HepG2 (cell line): ENCODE results near the gene ZXDC. TPM values are rescaled to one million over a fixed set of nuclear protein-coding genes. Genes with fewer than 3 reads are reported as not detected.
A peak's percentile ranks its signal among the peaks of the same experiment; 100 is the strongest.

Experiments used
- AGO2 ChIP-seq: fragments of 200-400 bp; formaldehyde crosslinking; optimal IDR thresholded peaks from 2 replicates; pipeline ENCODE3; 2017; ENCODE audit warnings: mild to moderate bottlenecking, low read depth, low read length, moderate library complexity
- ATRX ChIP-seq: sonication (generic); formaldehyde crosslinking; IDR thresholded peaks from 2 replicates; pipeline ENCODE4 v1.4.0; 2020; ENCODE audit warnings: missing genetic modification reagents, borderline replicate concordance
- BCLAF1 ChIP-seq: fragments of 450-650 bp; IDR thresholded peaks from 2 replicates; pipeline ENCODE4 v1.6.1; 2017; ENCODE audit warnings: mild to moderate bottlenecking
- BRF2 ChIP-seq: sonication (generic); formaldehyde crosslinking; IDR thresholded peaks from 2 replicates; pipeline ENCODE4 v1.8.1; 2022; ENCODE audit warnings: mild to moderate bottlenecking, missing genetic modification reagents
- FLYWCH1 ChIP-seq: sonication (generic); formaldehyde crosslinking; IDR thresholded peaks from 2 replicates; pipeline ENCODE4 v1.8.1; 2023; ENCODE audit warnings: mild to moderate bottlenecking, missing genetic modification reagents
- MAZ ChIP-seq, 2 experiments: sonication (generic) in 1 of 2; formaldehyde crosslinking in 1 of 2; IDR thresholded peaks; 2 replicates each; pipeline versions ENCODE4 v1.5.0 to v1.6.1; 2012 to 2020; ENCODE audit warnings: low read depth in 2 of 2, mild to moderate bottlenecking in 2 of 2, borderline replicate concordance in 1 of 2, improper control_type of control experiment in 1 of 2, low read length in 1 of 2, missing genetic modification reagents in 1 of 2, moderate library complexity in 1 of 2
- POGK ChIP-seq: sonication (generic); formaldehyde crosslinking; conservative IDR thresholded peaks from 2 replicates; pipeline ENCODE4 v1.8.0; 2022; ENCODE audit warnings: mild to moderate bottlenecking, moderate library complexity, missing genetic modification reagents
- SMARCE1 ChIP-seq: fragments of 450-650 bp; IDR thresholded peaks from 2 replicates; pipeline ENCODE4 v1.6.1; 2017; ENCODE audit warnings: borderline replicate concordance
- TMF1 ChIP-seq: sonication (generic); formaldehyde crosslinking; IDR thresholded peaks from 2 replicates; pipeline ENCODE4 v1.8.1; 2022; ENCODE audit warnings: low read depth, missing genetic modification reagents
- ZNF33B ChIP-seq: sonication (generic); formaldehyde crosslinking; IDR thresholded peaks from 2 replicates; pipeline ENCODE4 v1.5.1; 2020; ENCODE audit warnings: mild to moderate bottlenecking, missing genetic modification reagents
- ZNF547 ChIP-seq: sonication (generic); formaldehyde crosslinking; IDR thresholded peaks from 2 replicates; pipeline ENCODE4 v1.5.1; 2020; ENCODE audit warnings: mild to moderate bottlenecking, missing genetic modification reagents
- ZNF7 ChIP-seq: IDR thresholded peaks from 2 replicates; pipeline ENCODE4 v1.6.1; 2016; ENCODE audit warnings: missing biosample characterization, missing genetic modification reagents
- polyA plus RNA-seq, 8 experiments: library from polyadenylated mRNA; depleted of rRNA in 3 of 8; stranded (reverse) in 7 of 8; unstranded in 1 of 8; fragments of >200 nt; fragmentation: Illumina TruSeq in 4 of 8; extraction: Trizol in 4 of 8; gene quantifications; 2 replicates each; pipeline versions ENCODE4 v1.2.1 to v1.2.3, GENCODE V29; 2011 to 2016; ENCODE audit warnings: low read depth in 4 of 8, missing spikeins in 1 of 8, mixed read lengths in 1 of 8; ENCODE audit not compliant: insufficient read depth in 1 of 8
- total RNA-seq, 5 experiments: library from RNA; depleted of rRNA; stranded (reverse); fragments of >200 nt; fragmentation: Illumina TruSeq; extraction: Trizol; gene quantifications; 2 replicates each; pipeline ENCODE4 v1.2.3, GENCODE V29; 2016; ENCODE audit warnings: low read depth in 1 of 5
- TF ChIP-seq, protein P1 (sequence below): sonication (generic); formaldehyde crosslinking; IDR thresholded peaks from 2 replicates; pipeline ENCODE4 v1.5.1; 2020; ENCODE audit warnings: mild to moderate bottlenecking, missing genetic modification reagents, moderate library complexity
- TF ChIP-seq, protein P2 (sequence below): sonication (generic); formaldehyde crosslinking; IDR thresholded peaks from 2 replicates; pipeline ENCODE4 v1.4.0; 2020; ENCODE audit warnings: missing genetic modification reagents
- TF ChIP-seq, protein P3 (sequence below): IDR thresholded peaks from 2 replicates; pipeline ENCODE4 v1.6.1; 2012; ENCODE audit warnings: inconsistent platforms

ZXDC gene
- total and polyA plus RNA-seq, 2 of the 13 experiments (the other 11 are each of a cell fraction or from before 2014, with no cell fraction given) = 17.6 to 21.2 TPM

GRCh38 chr3:126481808-126482502 lies 6.3 kb upstream of the ZXDC start (continued):
- no peak for TF ChIP-seq ATRX (CRISPR knock-in tag)
- no peak for TF ChIP-seq POGK (CRISPR knock-in tag)
- no peak for TF ChIP-seq BCLAF1
- no peak for TF ChIP-seq BRF2 (CRISPR knock-in tag)
- TF ChIP-seq SMARCE1 = no peak
- TF ChIP-seq ZNF33B (CRISPR knock-in tag) = no peak
- TF ChIP-seq ZNF547 (CRISPR knock-in tag) = no peak
- TF ChIP-seq FLYWCH1 = no peak
- TF ChIP-seq AGO2 = no peak
- TF ChIP-seq, protein P1, sequence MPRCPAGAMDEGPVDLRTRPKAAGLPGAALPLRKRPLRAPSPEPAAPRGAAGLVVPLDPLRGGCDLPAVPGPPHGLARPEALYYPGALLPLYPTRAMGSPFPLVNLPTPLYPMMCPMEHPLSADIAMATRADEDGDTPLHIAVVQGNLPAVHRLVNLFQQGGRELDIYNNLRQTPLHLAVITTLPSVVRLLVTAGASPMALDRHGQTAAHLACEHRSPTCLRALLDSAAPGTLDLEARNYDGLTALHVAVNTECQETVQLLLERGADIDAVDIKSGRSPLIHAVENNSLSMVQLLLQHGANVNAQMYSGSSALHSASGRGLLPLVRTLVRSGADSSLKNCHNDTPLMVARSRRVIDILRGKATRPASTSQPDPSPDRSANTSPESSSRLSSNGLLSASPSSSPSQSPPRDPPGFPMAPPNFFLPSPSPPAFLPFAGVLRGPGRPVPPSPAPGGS (CRISPR knock-in tag) = no peak
- TF ChIP-seq MAZ (IDR thresholded peaks at IDR 0.05; ENCODE audit: borderline replicate concordance, low read depth, low read length) = no peak
- peak; percentile 43; the same call in 1 of the 2 replicates for TF ChIP-seq MAZ (CRISPR knock-in tag; IDR thresholded peaks at IDR 0.05; ENCODE audit: low read depth)
- TF ChIP-seq ZNF7 (CRISPR knock-in tag) = no peak
- no peak for TF ChIP-seq TMF1 (CRISPR knock-in tag)
- TF ChIP-seq, protein P2, sequence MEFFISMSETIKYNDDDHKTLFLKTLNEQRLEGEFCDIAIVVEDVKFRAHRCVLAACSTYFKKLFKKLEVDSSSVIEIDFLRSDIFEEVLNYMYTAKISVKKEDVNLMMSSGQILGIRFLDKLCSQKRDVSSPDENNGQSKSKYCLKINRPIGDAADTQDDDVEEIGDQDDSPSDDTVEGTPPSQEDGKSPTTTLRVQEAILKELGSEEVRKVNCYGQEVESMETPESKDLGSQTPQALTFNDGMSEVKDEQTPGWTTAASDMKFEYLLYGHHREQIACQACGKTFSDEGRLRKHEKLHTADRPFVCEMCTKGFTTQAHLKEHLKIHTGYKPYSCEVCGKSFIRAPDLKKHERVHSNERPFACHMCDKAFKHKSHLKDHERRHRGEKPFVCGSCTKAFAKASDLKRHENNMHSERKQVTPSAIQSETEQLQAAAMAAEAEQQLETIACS (CRISPR knock-in tag) = no peak
- TF ChIP-seq, protein P3, sequence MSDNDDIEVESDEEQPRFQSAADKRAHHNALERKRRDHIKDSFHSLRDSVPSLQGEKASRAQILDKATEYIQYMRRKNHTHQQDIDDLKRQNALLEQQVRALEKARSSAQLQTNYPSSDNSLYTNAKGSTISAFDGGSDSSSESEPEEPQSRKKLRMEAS = peak; percentile 29; the same call in 1 of the 2 replicates
